Dermis microvascular lymphatic vessel endothelial cell (primary cell): ENCODE data around the gene CCDC160. TPM values are rescaled to one million over a fixed set of nuclear protein-coding genes. Genes with fewer than 3 reads are reported as not detected.

Experiments used
- total RNA-seq: library from RNA; depleted of rRNA; stranded (reverse); fragments of >200 nt; gene quantifications from 2 replicates; pipeline ENCODE4 v1.2.1, GENCODE V29; 2014

The CCDC160 gene
- total RNA-seq, 1 donor from 2014 or later: not detected

Other genes with a start within 250 kb of the CCDC160 start
- gene PHF6, start 136.1 kb downstream of the CCDC160 start, total RNA-seq: 26.0 and 32.1 TPM in 2 replicates
- 9.1 and 14.0 TPM in 2 replicates for gene HPRT1, start 223.0 kb downstream of the CCDC160 start, total RNA-seq